A673 (cell line): ENCODE results near the gene NUFIP1. TPM values are rescaled to one million over a fixed set of nuclear protein-coding genes. Genes with fewer than 3 reads are reported as not detected.

Source experiments
- BruUV-seq: library from RNA; stranded (reverse); fragments of 400-500 nt; replicated peaks from 2 replicates; lab custom pipeline; 2021; lab: Mats Ljungman, UMichigan
- CTCF ChIA-PET: fragments of 300-600 bp; sonication (Branson Sonifier 250); formaldehyde crosslinking; loops from one replicate; lab custom pipeline; 2022; ENCODE audit warnings: antibody characterized with exemption; lab: Charles Lee
- POLR2A ChIA-PET: fragments of 300-600 bp; sonication (Branson Sonifier 250); formaldehyde crosslinking; loops from one replicate; lab custom pipeline; 2022; ENCODE audit warnings: antibody characterized with exemption; ENCODE audit not compliant: low non-redundant PET; lab: Charles Lee
- DNase-seq: peaks from one replicate; pipeline ENCODE4 v3.0.0-alpha.2; 2015; ENCODE audit warnings: low spot score
- H3K27ac ChIP-seq: fragments of 200-600 bp; sonication (generic); 2 replicates; pipeline ENCODE4 v1.5.1; 2016; ENCODE audit warnings: mixed run types, low read depth, mild to moderate bottlenecking, mixed read lengths, antibody characterized with exemption, low read length; ENCODE audit not compliant: poor library complexity, severe bottlenecking
- H3K27me3 ChIP-seq: fragments of 200-600 bp; sonication (generic); replicated peaks from 2 replicates; pipeline ENCODE4 v1.6.1; 2017; ENCODE audit warnings: mixed run types, low read depth, mild to moderate bottlenecking, mixed read lengths, antibody characterized with exemption, low read length; ENCODE audit not compliant: insufficient read depth, poor library complexity
- H3K36me3 ChIP-seq: fragments of 200-600 bp; sonication (generic); 2 replicates; pipeline ENCODE4 v1.6.1; 2016; ENCODE audit warnings: mixed run types, mild to moderate bottlenecking, mixed read lengths, antibody characterized with exemption, low read length; ENCODE audit not compliant: insufficient read depth, poor library complexity, severe bottlenecking
- H3K4me1 ChIP-seq: fragments of 200-600 bp; sonication (generic); 2 replicates; pipeline ENCODE4 v1.6.1; 2017; ENCODE audit warnings: mixed run types, mild to moderate bottlenecking, mixed read lengths, antibody characterized with exemption, low read length; ENCODE audit not compliant: insufficient read depth, poor library complexity, severe bottlenecking
- H3K4me3 ChIP-seq: fragments of 200-600 bp; sonication (generic); 2 replicates; pipeline ENCODE4 v1.5.1; 2016; ENCODE audit warnings: low read depth, mixed run types, mild to moderate bottlenecking, mixed read lengths, low read length; ENCODE audit not compliant: poor library complexity, severe bottlenecking
- H3K9me3 ChIP-seq: fragments of 200-600 bp; sonication (generic); 2 replicates; pipeline ENCODE4 v1.6.1; 2016; ENCODE audit warnings: mixed run types, low read depth, mild to moderate bottlenecking, mixed read lengths, antibody characterized with exemption, low read length; ENCODE audit not compliant: poor library complexity, severe bottlenecking
- CTCF ChIP-seq: fragments of 300-800, 200-600 bp; sonication (generic); conservative IDR thresholded peaks from 2 replicates; pipeline ENCODE4 v1.5.1; 2017; ENCODE audit warnings: low read depth, mild to moderate bottlenecking, antibody characterized with exemption, low read length, moderate library complexity, mixed read lengths
- EZH2 ChIP-seq: fragments of 200-600 bp; sonication (generic); IDR thresholded peaks from 2 replicates; pipeline ENCODE4 v1.6.1; 2017; ENCODE audit warnings: borderline replicate concordance, low read depth, mild to moderate bottlenecking, mixed read lengths, antibody characterized with exemption, low read length; ENCODE audit not compliant: poor library complexity, severe bottlenecking
- intact Hi-C: fragments of 100-400 bp; cut with micrococcal nuclease; formaldehyde crosslinking; loops from one replicate; pipeline ENCODE4 v1.10.0; 2022; ENCODE audit not compliant: unreplicated experiment
- total RNA-seq: library from RNA; stranded (reverse); gene quantifications from 2 replicates; pipeline ENCODE4 v1.2.3, GENCODE V29; 2021

NUFIP1 gene
- total RNA-seq, 1 experiment from 2014 or later = 13.4 TPM

GRCh38 chr13:45015300-45015699 is 26.0 kb upstream of the NUFIP1 start:
- Histone ChIP-seq H3K27me3 (no peaks in the 10 kb centered on the region), H3K4me3 (no peak overlapping the region), H3K4me1 (no peaks in the 10 kb centered on the region), H3K27ac (no peak overlapping the region), H3K9me3 (no peaks in the 10 kb centered on the region), H3K36me3 (peaks cover 16% of the 10 kb centered on the region)
- POLR2A ChIA-PET = no interaction called here
- intact Hi-C loops = no loop called here
- TF ChIP-seq EZH2 = no peak
- no peak for TF ChIP-seq CTCF
- peak; percentile 12 for DNase-seq
- CTCF ChIA-PET = no interaction called here
- no TSS peak for BruUV-seq

- POLR2A ChIA-PET = no interaction called here
- CTCF ChIA-PET = no interaction called here
- H3K27me3 ChIP-seq = no peaks in the 10 kb centered on the region
- H3K9me3 ChIP-seq = no peaks in the 10 kb centered on the region
- no peaks in the 10 kb centered on the region for H3K4me1 ChIP-seq
- no peak for TF ChIP-seq CTCF
- no peak for TF ChIP-seq EZH2
- H3K36me3 ChIP-seq = peaks cover 37% of the 10 kb centered on the region
- DNase-seq = no peak
- H3K27ac ChIP-seq = no peak overlapping the region
- BruUV-seq = no TSS peak
- intact Hi-C loops = no loop called here
- H3K4me3 ChIP-seq = no peak overlapping the region
Measured at GRCh38 chr13:45011198-45011597, 21.9 kb upstream of the NUFIP1 start.

DNA sequence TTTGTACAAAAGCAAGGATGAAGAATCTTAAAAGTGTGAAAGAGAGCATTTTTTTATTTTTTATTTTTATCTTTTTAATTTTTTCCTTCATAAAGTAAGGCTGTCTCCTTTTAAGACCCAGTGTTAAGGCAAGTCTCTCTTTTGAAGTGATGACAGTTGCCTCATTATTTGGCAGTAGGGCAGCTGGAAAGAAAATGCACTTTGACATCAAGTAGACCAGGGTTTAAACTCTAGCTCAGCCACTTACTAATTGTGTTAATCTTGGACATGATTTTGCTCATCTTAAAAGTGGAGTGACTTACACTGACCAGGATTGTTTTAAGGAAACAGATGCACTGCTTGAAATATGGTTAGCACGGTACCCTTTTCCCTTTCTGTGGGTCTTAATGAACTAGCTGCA is 18.6 kb upstream of the NUFIP1 start:
- CTCF ChIA-PET = no interaction called here
- no TSS peak for BruUV-seq
- POLR2A ChIA-PET = no interaction called here
- intact Hi-C loops = no loop called here
- H3K27me3 ChIP-seq = no peaks in the 10 kb centered on the region
- no peaks in the 10 kb centered on the region for H3K9me3 ChIP-seq
- H3K27ac ChIP-seq = no peak overlapping the region
- H3K4me1 ChIP-seq = no peaks in the 10 kb centered on the region
- no peak overlapping the region for H3K4me3 ChIP-seq
- TF ChIP-seq EZH2 (no peak), CTCF (no peak)
- no peak for DNase-seq
- H3K36me3 ChIP-seq = peaks cover 26% of the 10 kb centered on the region
